ENCODE measurements around the gene UMPS. TPM values are rescaled to one million over a fixed set of nuclear protein-coding genes. Genes with fewer than 3 reads are reported as not detected.

UMPS gene
- total RNA-seq, 1 experiment from 2014 or later, result 118 TPM

- TF ChIP-seq EZH2 (IDR thresholded peaks at IDR 0.05; ENCODE audit: borderline replicate concordance, low read depth, low read length, poor library complexity, severe bottlenecking) (no peak), CTCF (conservative IDR thresholded peaks at IDR 0.05; ENCODE audit: low read depth, low read length) (no peak)
- H3K36me3 ChIP-seq (ENCODE audit: insufficient read depth, low read length, poor library complexity, severe bottlenecking), result no peaks in the 10 kb centered on the region
- CTCF ChIA-PET, result no interaction called here
- H3K27ac ChIP-seq (ENCODE audit: low read depth, low read length, poor library complexity, severe bottlenecking), result no peak overlapping the region
- no peak overlapping the region for H3K4me3 ChIP-seq (ENCODE audit: low read depth, low read length, poor library complexity, severe bottlenecking)
- H3K27me3 ChIP-seq (replicated peaks; ENCODE audit: insufficient read depth, low read depth, low read length, poor library complexity), result no peaks in the 10 kb centered on the region
- no peak for DNase-seq (ENCODE audit: low spot score)
- no peaks in the 10 kb centered on the region for H3K9me3 ChIP-seq (ENCODE audit: low read depth, low read length, poor library complexity, severe bottlenecking)
- no TSS peak for BruUV-seq (replicated peaks)
- POLR2A ChIA-PET (ENCODE audit: low non-redundant PET), result no interaction called here
- peaks cover 8% of the 10 kb centered on the region for H3K4me1 ChIP-seq (ENCODE audit: insufficient read depth, low read length, poor library complexity, severe bottlenecking)
- intact Hi-C loops (cut with micrococcal nuclease; ENCODE audit: unreplicated experiment), result loop anchor here (5.0 kb wide), 1 partner anchor 99 kb away; no protein-coding TSS in a partner anchor
These were observed 44.1 kb upstream of the UMPS start for GRCh38 chr3:124686028-124686670.

- CTCF ChIA-PET, result interaction anchor here (0.5 to 3.4 kb wide), 5 partner anchors 53 to 540 kb away, joined by 3 to 18 read pairs (median 7); no protein-coding TSS in a partner anchor
- intact Hi-C loops (cut with micrococcal nuclease; ENCODE audit: unreplicated experiment), result loop anchor here (1.0 to 5.0 kb wide), 2 partner anchors 102 to 124 kb away; no protein-coding TSS in a partner anchor
- Histone ChIP-seq H3K4me1 (ENCODE audit: insufficient read depth, low read length, poor library complexity, severe bottlenecking) (peaks cover 8% of the 10 kb centered on the region), H3K36me3 (ENCODE audit: insufficient read depth, low read length, poor library complexity, severe bottlenecking) (no peaks in the 10 kb centered on the region), H3K9me3 (ENCODE audit: low read depth, low read length, poor library complexity, severe bottlenecking) (no peaks in the 10 kb centered on the region), H3K27me3 (replicated peaks; ENCODE audit: insufficient read depth, low read depth, low read length, poor library complexity) (no peaks in the 10 kb centered on the region), H3K4me3 (ENCODE audit: low read depth, low read length, poor library complexity, severe bottlenecking) (no peak overlapping the region), H3K27ac (ENCODE audit: low read depth, low read length, poor library complexity, severe bottlenecking) (no peak overlapping the region)
- BruUV-seq (replicated peaks), result no TSS peak
- TF ChIP-seq CTCF (conservative IDR thresholded peaks at IDR 0.05; ENCODE audit: low read depth, low read length) (peak; percentile 92), EZH2 (IDR thresholded peaks at IDR 0.05; ENCODE audit: borderline replicate concordance, low read depth, low read length, poor library complexity, severe bottlenecking) (no peak)
- POLR2A ChIA-PET (ENCODE audit: low non-redundant PET), result no interaction called here
- DNase-seq (ENCODE audit: low spot score), result peak; percentile 88
These were observed 41.4 kb upstream of the UMPS start for GRCh38 chr3:124688581-124689454.

- POLR2A ChIA-PET (ENCODE audit: low non-redundant PET), result no interaction called here
- no peaks in the 10 kb centered on the region for H3K9me3 ChIP-seq (ENCODE audit: low read depth, low read length, poor library complexity, severe bottlenecking)
- H3K27me3 ChIP-seq (replicated peaks; ENCODE audit: insufficient read depth, low read depth, low read length, poor library complexity), result no peaks in the 10 kb centered on the region
- TF ChIP-seq EZH2 (IDR thresholded peaks at IDR 0.05; ENCODE audit: borderline replicate concordance, low read depth, low read length, poor library complexity, severe bottlenecking) (no peak), CTCF (conservative IDR thresholded peaks at IDR 0.05; ENCODE audit: low read depth, low read length) (no peak)
- intact Hi-C loops (cut with micrococcal nuclease; ENCODE audit: unreplicated experiment), result no loop called here
- no peak for DNase-seq (ENCODE audit: low spot score)
- CTCF ChIA-PET, result no interaction called here
- H3K36me3 ChIP-seq (ENCODE audit: insufficient read depth, low read length, poor library complexity, severe bottlenecking), result no peaks in the 10 kb centered on the region
- no TSS peak for BruUV-seq (replicated peaks)
- H3K4me1 ChIP-seq (ENCODE audit: insufficient read depth, low read length, poor library complexity, severe bottlenecking), result no peaks in the 10 kb centered on the region
- no peak overlapping the region for H3K27ac ChIP-seq (ENCODE audit: low read depth, low read length, poor library complexity, severe bottlenecking)
- H3K4me3 ChIP-seq (ENCODE audit: low read depth, low read length, poor library complexity, severe bottlenecking), result no peak overlapping the region
These were observed 38.7 kb upstream of the UMPS start for GRCh38 chr3:124691599-124691998.
